ENCODE measurements around the gene TENT4A. TPM values are rescaled to one million over a fixed set of nuclear protein-coding genes. Genes with fewer than 3 reads are reported as not detected.

TENT4A gene
- total RNA-seq, 4 donors from 2014 or later = 20.9 to 70.3 (median 28.1) TPM

DNA sequence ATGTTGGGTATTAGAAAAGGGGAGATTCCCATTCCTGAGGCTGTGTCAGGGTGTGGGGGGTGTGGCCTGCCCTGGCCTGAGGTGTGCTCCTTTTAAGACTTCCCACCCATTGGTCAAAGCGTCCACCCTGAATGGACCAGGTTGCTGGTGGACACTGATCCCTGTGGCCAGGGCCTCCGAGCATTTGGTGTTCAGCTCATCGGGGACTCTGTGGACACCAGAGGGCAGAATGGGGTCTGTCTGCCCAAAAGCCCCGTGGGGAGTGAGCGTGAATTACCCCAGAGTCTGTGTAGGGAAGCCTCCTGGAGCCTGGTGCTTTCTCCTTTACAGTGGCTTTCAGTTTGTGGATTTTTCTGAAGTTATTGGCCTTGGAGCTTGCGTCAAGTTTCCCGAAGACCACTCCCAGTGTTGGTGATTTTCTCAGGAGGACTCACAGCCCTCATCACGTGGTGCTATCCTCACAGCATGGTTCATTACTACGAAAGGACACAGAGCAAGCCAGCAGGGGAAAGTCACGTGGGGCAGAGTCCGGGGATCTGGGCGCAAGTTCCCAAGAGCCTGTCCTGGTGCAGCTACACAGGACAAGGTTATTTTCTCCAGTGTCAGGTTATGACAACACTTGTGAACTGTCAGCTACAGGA, 55.5 kb downstream of the TENT4A start:
- no peak for DNase-seq

DNA sequence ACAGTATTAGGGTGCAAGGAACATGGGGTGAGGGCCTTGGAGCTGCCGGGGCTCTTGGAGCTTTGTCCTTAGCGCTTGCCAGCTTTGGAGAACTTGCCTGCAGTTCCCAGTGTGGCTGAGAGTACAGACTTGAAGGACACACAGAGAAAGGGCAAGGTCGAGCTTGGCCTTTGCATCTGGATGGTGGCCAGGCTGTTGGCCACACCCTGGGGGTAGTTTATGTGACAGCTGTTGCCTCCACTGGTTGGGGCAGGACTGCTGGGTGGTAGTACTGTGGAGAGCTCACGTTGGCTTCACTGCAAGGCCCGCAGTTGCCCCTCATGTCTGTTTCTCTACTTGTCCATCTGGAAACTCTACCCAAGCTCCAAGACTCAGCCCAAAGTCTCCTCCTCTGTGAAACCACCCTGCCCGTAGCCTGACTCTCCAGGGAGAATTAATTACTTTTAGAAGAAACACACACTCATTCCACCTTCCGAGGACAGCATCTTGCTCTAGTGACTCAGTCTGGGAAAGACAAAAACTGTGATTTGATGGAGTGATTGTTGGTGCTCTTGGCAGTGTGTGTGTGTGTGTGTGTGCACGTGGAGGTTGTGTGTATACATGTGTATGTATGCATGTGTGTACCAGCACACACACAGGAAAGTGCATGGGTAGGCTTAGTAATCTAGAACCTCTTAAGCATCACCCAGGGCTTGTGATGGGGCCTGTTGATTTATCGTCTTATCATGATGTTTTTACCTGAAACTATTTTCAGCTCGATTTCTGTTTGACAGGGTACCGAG, 57.8 kb downstream of the TENT4A start:
- H3K4me1 ChIP-seq = peaks cover 0 to 13% (median 7%) of the 10 kb centered on the region in 4 donors
- H3K27ac ChIP-seq = no peak overlapping the region
- in situ Hi-C loops (cut with MboI; ENCODE audit: low pct_ligation_motif_present in 1 of 4, low pct_unique_long_range_greater_than_20kb in 1 of 4, low sequenced_read_pairs in 3 of 4) = loop anchor here in 1 of 4 donors (25.0 kb wide), 1 partner anchor 1284 kb away; no protein-coding TSS in a partner anchor
- TF ChIP-seq EP300 (IDR thresholded peaks at IDR 0.05; ENCODE audit: low read depth) = no peak
- TF ChIP-seq POLR2A (IDR thresholded peaks at IDR 0.05) = no peak
- TF ChIP-seq POLR2AphosphoS5 (IDR thresholded peaks at IDR 0.05) = no peak
- TF ChIP-seq, protein P1, sequence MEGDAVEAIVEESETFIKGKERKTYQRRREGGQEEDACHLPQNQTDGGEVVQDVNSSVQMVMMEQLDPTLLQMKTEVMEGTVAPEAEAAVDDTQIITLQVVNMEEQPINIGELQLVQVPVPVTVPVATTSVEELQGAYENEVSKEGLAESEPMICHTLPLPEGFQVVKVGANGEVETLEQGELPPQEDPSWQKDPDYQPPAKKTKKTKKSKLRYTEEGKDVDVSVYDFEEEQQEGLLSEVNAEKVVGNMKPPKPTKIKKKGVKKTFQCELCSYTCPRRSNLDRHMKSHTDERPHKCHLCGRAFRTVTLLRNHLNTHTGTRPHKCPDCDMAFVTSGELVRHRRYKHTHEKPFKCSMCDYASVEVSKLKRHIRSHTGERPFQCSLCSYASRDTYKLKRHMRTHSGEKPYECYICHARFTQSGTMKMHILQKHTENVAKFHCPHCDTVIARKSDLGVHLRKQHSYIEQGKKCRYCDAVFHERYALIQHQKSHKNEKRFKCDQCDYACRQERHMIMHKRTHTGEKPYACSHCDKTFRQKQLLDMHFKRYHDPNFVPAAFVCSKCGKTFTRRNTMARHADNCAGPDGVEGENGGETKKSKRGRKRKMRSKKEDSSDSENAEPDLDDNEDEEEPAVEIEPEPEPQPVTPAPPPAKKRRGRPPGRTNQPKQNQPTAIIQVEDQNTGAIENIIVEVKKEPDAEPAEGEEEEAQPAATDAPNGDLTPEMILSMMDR (IDR thresholded peaks at IDR 0.05) = no peak
- H3K27me3 ChIP-seq = no peaks in the 10 kb centered on the region
- H3K9me3 ChIP-seq = no peaks in the 10 kb centered on the region
- 86 to 90% methylated on average over 2 to 11 of the region's 11 CpGs for WGBS, 2 donors (ENCODE audit: low coverage in 1 of 2)
- intact Hi-C loops (cut with DNase I; ENCODE audit: low total_unique reads) = no loop called here
- no peak for DNase-seq
- no peak overlapping the region for H3K4me3 ChIP-seq
- H3K36me3 ChIP-seq = no peaks in the 10 kb centered on the region

More for the DNA sequence above, 55.5 kb downstream of the TENT4A start:
- no peaks in the 10 kb centered on the region for H3K27me3 ChIP-seq
- TF ChIP-seq EP300 (IDR thresholded peaks at IDR 0.05; ENCODE audit: low read depth) (no peak), POLR2AphosphoS5 (IDR thresholded peaks at IDR 0.05) (no peak), POLR2A (IDR thresholded peaks at IDR 0.05) (no peak)
- TF ChIP-seq, protein P1 (IDR thresholded peaks at IDR 0.05) = no peak
- H3K36me3 ChIP-seq = no peaks in the 10 kb centered on the region
- no peak overlapping the region for H3K27ac ChIP-seq
- no peaks in the 10 kb centered on the region for H3K9me3 ChIP-seq
- intact Hi-C loops (cut with DNase I; ENCODE audit: low total_unique reads) (no loop called here), in situ Hi-C loops (cut with MboI; ENCODE audit: low pct_ligation_motif_present in 1 of 4, low pct_unique_long_range_greater_than_20kb in 1 of 4, low sequenced_read_pairs in 3 of 4) (loop anchor here in 2 of 4 donors (10.0 to 25.0 kb wide), 2 partner anchors 976 to 1281 kb away; no protein-coding TSS in a partner anchor)
- no peak overlapping the region for H3K4me3 ChIP-seq
- 97 to 100% methylated on average over 3 to 12 of the region's 12 CpGs for WGBS, 2 donors (ENCODE audit: low coverage in 1 of 2)
- peaks cover 0 to 19% (median 12%) of the 10 kb centered on the region in 4 donors for H3K4me1 ChIP-seq

DNA sequence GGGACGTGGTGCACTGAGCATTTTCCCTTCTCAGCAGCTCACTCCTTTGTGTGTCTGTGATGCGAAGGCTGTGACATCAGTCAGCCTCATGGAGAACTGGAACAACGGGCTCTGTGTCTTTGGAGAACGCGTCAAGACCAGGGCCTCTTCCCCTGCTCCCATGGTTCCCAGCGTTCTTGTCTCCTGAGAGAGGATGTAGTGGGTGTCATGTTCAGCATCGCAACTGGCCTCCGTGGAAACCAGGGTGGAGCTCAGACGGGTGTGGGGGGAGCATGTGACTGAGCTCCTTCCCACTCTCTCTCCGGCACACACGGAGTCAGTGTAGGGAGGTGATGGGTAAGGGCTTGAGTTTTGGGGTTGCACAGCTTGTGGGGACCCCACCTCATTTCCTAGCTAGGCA, 59.7 kb downstream of the TENT4A start:
- H3K4me3 ChIP-seq = no peak overlapping the region

More for the DNA sequence above, 59.7 kb downstream of the TENT4A start:
- Histone ChIP-seq H3K4me1 (no peaks in the 10 kb centered on the region), H3K36me3 (no peaks in the 10 kb centered on the region), H3K27ac (no peak overlapping the region), H3K27me3 (no peaks in the 10 kb centered on the region), H3K9me3 (no peaks in the 10 kb centered on the region)
- DNase-seq = no peak
- TF ChIP-seq POLR2AphosphoS5 (IDR thresholded peaks at IDR 0.05) (no peak), POLR2A (IDR thresholded peaks at IDR 0.05) (no peak), EP300 (IDR thresholded peaks at IDR 0.05; ENCODE audit: low read depth) (no peak)
- TF ChIP-seq, protein P1 (IDR thresholded peaks at IDR 0.05) = no peak
- intact Hi-C loops (cut with DNase I; ENCODE audit: low total_unique reads) = no loop called here
- in situ Hi-C loops (cut with MboI; ENCODE audit: low pct_ligation_motif_present in 1 of 4, low pct_unique_long_range_greater_than_20kb in 1 of 4, low sequenced_read_pairs in 3 of 4) = loop anchor here in 1 of 4 donors (25.0 kb wide), 1 partner anchor 1286 kb away; no protein-coding TSS in a partner anchor
- WGBS, 2 donors (ENCODE audit: low coverage in 1 of 2) = 92% methylated on average over 11 of the region's 11 CpGs; no CpG with 5 or more reads in 1 of the 2 donors
